ENCODE measurements around the gene PLEKHO1.
"Not testable (repeated sequence)": the region's sequence is repeated elsewhere in the genome, so short reads cannot be mapped to it uniquely, and the experiment has no call there.

Gene PLEKHO1

DNA sequence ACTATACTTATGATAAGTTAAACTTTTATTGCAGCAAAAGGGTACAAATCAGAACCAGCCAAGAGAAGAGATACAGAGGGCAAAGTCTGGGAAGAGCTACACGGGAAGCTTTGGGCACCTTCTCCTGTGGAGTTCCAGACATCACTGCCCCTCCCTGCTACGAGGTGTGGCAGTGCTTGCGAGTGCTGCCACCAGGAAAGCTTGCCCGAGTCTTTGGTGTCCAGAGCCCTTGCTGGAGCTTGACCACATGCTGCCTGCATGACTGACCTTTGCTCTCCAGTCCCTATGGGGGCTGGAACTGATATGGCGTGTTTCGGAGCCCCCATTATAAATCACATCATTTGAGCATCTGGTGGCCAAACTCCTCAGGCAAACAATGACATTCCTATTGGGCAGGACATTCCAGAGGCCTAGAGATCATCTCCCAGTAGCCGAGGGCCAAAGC is 23.4 kb downstream of the PLEKHO1 start:
- no peak for DNase-seq (ENCODE audit: low read depth, low spot score)

- no peak for DNase-seq (ENCODE audit: low read depth, low spot score)
Measured at GRCh38 chr1:150176593-150176992, 26.9 kb downstream of the PLEKHO1 start.

DNA sequence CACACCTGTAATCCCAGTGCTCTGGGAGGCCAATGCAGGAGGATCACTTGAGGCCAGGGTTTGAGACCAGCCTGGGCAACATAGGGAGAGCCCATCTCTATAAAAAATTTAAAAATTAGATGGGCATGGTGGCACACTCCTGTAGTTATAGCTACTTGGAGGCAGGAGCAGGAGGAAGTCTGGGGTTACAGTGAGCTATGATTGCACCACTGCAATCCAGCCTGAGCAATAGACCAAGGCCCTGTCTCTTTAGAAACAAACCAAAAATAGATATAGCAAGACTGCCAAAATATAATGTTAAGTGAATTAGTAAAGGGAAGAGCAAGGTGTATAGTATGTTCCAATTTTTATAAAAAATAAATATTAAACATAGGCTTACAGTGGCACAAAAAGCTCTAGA is 28.8 kb downstream of the PLEKHO1 start:
- DNase-seq (ENCODE audit: low read depth, low spot score): no peak

- no peak for DNase-seq (ENCODE audit: low read depth, low spot score)
Measured at GRCh38 chr1:150179867-150180266, 30.2 kb downstream of the PLEKHO1 start.

DNA sequence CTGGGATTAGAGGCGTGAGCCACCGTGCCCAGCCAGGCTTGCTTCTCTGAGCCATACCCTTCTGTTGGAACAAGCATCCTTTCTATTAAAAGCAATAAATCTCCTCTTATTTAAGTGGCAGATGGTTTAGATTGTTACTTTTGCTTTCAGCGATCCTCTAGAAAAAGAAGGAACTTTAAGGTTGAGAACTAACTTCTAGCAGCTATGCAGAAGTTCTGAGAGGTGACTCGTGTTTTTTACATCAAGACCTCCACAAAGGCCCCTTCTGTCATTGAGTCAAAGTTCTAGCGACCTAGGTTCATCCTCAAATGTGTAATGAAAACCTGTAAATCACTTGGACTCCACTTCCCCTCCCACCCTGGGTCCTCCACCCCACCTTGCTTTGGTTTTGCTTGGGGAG is 30.8 kb downstream of the PLEKHO1 start:
- DNase-seq (ENCODE audit: low read depth, low spot score): no peak

DNA sequence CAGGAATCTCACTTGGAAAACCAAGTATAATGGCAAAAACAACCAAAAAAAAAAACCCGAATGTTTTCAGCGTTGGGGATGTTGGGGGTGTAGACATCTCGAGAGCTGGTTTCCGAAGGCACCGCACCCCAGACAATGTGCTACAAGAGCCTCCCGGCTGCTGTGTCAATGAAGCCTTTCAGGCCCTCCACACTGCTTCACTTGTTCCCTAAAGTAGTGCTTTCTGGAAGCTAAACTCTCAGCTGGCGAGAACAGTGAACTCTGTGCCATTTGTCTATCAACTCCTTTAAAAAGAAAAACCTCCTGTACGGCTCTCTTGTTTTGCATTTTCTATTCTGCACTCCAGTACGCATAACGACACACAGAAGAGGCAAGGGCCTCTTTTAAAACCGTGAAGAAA is 32.5 kb downstream of the PLEKHO1 start:
- DNase-seq (ENCODE audit: low read depth, low spot score): no peak

DNA sequence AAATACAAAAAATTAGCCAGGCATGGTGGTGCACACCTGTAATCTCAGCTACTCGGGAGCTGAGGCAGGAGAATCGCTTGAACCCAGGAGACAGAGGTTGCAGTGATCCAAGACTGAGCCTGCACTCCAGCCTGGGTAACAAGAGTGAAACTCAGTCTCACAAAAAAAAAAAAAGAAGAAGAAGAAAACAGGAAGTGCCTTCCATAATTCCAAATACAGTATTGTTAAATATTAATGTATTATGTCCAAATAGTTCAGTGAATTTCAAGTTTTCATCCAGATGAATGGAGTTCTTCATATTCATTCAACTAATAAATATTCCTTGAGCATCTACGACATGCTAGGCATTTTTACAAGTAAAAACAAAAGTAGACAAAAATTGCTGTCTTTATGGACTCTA is 33.3 kb downstream of the PLEKHO1 start:
- DNase-seq (ENCODE audit: low read depth, low spot score): no peak

- no peak for DNase-seq (ENCODE audit: low read depth, low spot score)
Measured at GRCh38 chr1:150185481-150185880, 35.8 kb downstream of the PLEKHO1 start.

- not testable (repeated sequence) for DNase-seq (ENCODE audit: low read depth, low spot score)
Measured at GRCh38 chr1:150186438-150186788, 36.7 kb downstream of the PLEKHO1 start.

- DNase-seq (ENCODE audit: low read depth, low spot score): no peak
Measured at GRCh38 chr1:150186789-150187559, 37.3 kb downstream of the PLEKHO1 start.

GRCh38 chr1:150187560-150187931 is 37.8 kb downstream of the PLEKHO1 start:
- no peak for DNase-seq (ENCODE audit: low read depth, low spot score)

- DNase-seq (ENCODE audit: low read depth, low spot score): no peak
Measured at GRCh38 chr1:150192012-150192411, 42.3 kb downstream of the PLEKHO1 start.

- no peak for DNase-seq (ENCODE audit: low read depth, low spot score)
Measured at GRCh38 chr1:150194381-150195031, 44.8 kb downstream of the PLEKHO1 start.

DNA sequence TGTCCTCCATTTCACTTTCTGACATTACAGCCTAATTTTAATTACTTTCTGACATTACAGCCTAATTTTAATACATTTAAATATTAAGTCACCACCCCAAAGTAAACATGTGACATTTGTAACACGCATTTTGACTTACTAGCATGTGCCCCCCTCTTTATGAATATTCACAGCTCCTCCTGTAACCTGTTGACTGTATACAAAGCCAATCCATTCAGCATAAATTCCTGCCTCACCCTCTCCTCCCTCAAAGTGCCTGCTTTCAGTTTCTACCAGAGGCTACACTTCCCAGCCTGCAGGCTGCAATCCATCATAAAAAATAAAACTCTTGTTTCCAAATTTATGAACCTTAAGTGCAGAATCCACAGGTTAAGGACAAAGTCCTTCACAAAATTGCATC is 46.7 kb downstream of the PLEKHO1 start:
- no peak for DNase-seq (ENCODE audit: low read depth, low spot score)

GRCh38 chr1:150207281-150207971 is 57.7 kb downstream of the PLEKHO1 start:
- DNase-seq (ENCODE audit: low read depth, low spot score): no peak

DNA sequence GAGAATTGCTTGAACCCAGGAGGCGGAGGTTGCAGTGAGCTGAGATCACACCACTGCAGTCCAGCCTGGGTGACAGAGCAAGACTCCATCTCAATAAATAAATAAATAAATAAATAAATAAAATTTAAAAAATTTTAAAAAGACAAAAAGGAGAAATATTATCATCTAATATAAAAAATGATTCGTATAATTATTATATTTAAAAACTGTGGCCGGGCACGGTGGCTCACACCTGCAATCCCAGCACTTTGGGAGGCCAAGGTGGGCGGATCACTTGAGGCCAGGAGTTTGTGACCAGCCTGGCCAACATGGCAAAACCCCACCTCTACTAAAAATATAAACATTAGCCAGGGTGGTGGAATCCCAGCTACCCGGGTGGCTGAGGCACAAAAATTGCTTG is 58.7 kb downstream of the PLEKHO1 start:
- not testable (repeated sequence) for DNase-seq (ENCODE audit: low read depth, low spot score)
